HG02870 (cell line): ENCODE results near the gene NEB.
"Not testable (repeated sequence)": the region's sequence is repeated elsewhere in the genome, so short reads cannot be mapped to it uniquely, and the experiment has no call there.

Experiments used
- ATAC-seq: cut with Tn5 transposase; IDR thresholded peaks from one replicate; pipeline ENCODE4 v1.9.1; 2021; ENCODE audit warnings: mild to moderate bottlenecking, moderate library complexity; ENCODE audit not compliant: unreplicated experiment

The NEB gene

DNA sequence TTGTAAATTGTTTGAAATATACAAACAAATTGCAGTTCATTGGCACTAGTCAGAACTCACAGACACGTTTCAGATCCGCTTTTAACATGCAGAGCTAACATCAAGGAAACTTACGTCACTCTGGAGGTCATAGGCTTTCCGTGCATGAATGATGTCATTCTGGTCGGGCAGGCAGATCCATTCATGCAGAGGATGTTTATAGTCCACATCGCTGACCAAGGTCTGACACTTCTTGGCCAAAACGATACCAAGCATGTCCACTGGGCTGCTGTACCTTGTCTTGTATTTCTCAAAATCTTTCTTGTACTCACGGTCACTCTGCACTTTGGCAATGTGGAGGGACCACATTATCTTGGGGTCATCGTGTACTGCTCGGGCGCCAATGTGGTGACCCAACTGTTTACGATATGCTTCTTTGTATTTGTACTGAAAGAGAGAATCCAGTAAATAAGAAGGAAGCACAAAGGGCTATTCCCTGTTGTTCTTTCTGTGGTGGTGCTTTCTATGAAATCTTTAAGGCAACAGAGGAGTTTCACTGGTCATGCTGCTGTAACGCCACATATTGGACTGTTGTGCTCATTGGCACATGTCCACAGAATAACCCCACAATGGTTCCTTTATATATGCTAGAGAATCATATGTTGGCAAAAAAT, 114.8 kb downstream of the NEB start:
- no peak for ATAC-seq

DNA sequence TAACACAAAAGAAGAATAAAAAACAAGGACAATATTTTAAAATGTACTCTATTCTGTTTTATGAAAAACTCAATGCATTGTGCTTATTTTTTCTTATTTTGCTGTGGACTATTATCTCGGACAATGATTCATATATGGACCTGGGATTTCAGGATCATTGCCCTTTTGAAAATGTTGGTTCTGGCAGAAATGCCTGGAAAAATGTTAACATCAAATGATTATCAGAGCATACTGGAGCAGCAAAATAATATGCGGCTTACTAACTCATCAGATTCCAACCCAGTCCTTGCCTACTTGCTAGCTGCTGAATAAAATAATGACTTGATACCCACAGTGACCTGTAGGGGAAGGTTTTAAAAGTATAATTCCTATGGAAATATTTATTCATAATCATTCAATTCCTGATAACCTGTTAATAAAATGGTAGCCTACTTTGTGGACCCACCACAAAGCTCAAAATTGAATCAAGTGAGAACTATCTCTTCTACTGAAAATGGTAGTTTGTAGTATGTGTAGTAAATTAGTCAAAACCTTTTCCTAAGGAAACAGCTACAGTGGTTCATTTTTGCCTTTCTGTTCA, 117.4 kb downstream of the NEB start:
- ATAC-seq: no peak

DNA sequence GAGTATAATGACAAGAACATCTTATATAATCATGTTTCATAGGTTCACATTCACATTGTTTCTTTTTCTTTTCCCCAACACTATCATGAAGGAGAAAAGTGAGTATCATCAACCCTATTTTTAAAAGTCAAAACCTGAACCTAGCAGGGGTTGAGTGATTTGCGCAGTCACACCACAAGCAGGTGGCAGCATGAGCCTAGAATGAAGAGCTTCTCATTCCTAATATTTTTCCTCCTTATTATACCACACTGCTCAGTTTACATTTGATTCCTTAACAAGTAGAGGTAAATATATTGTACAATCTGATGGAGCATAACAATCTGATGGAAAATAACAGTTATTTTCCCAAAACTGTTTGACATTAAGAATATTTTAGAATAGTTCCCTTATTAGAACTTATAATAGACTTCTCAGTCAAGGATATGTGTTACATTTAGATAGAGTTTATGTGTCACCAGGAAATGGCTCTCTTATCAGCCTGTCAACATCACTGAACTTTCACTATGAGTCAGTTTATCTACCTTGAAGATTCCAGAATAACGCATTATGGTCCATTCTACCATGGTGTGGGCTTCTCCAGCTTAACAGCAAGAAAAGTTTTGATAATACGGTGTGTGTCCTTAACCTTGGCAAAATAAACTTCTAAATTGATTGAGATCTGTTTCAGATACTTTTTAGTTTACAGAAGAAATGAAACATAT, 119.5 kb downstream of the NEB start:
- no peak for ATAC-seq

DNA sequence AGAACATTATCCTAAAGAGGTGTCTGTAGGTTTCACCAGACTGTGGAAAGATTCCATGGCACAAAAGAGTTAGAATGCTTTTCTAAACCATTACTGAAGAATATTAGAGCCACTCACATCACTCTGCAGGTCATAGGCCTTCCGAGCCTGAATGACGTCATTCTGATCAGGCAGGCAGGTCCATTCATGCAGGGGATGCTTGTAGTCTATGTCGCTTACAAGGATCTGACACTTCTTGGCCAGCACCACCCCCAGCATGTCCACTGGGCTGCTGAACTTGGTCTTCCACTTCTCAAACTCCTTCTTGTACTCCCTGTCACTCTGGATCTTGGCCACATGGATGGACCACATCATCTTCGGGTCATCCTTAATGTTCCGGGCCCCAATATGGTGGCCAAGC, 120.1 kb downstream of the NEB start:
- ATAC-seq: no peak

DNA sequence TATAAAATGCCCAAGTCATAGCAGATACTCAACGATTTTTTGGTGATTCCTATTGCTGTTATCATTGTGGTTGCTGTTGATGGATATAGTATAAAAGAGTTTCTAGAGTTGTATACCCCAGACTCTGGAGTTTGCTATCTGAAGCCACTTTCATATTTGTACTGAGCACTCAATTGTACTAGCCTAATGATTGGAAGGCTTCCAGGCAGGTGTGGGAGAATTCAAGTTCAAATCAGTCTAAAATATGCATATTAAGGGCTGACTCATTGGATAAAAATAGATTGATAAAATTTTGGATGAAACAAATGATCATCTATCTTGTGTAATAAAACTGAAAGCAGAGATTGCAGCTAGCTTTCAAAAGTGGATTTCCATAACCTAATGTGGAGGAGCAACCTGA, 122.9 kb downstream of the NEB start:
- ATAC-seq: no peak

DNA sequence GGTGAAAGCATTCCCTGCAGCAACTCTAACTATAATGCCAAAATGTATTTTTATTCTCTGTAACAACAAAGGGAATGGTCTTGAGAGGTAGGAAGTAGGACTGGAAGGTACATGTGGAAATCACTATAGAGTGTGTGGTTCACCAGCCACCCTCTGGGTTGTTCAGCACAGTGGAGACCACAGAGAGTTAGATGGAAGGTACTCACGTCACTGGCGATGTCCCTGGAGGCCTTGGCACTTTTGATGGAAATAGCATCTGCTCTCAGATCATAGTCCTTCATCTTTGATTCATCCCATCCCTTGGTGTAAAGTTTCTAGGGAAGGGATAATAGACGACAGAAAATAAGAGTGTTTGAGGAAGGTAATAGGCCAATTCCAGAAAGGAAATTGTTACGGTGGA, 124.0 kb downstream of the NEB start:
- no peak for ATAC-seq

DNA sequence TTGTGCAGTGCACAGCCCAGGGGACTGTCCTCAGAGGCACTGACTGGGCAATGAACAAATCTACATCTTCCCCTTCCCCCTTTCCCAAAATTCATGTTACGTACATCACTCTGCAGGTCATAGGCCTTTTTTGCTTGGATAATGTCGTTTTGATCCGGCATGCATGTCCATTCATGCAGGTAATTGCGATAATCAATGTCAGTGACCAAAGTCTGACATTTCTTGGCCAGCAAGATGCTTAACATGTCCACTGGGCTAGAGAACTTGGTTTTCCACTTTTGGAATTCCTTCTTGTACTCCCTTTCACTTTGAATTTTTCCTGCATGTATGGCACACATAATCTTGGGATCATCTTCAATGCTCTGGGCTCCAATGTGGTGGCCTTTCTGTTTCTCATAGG, 124.6 kb downstream of the NEB start:
- ATAC-seq: no peak

DNA sequence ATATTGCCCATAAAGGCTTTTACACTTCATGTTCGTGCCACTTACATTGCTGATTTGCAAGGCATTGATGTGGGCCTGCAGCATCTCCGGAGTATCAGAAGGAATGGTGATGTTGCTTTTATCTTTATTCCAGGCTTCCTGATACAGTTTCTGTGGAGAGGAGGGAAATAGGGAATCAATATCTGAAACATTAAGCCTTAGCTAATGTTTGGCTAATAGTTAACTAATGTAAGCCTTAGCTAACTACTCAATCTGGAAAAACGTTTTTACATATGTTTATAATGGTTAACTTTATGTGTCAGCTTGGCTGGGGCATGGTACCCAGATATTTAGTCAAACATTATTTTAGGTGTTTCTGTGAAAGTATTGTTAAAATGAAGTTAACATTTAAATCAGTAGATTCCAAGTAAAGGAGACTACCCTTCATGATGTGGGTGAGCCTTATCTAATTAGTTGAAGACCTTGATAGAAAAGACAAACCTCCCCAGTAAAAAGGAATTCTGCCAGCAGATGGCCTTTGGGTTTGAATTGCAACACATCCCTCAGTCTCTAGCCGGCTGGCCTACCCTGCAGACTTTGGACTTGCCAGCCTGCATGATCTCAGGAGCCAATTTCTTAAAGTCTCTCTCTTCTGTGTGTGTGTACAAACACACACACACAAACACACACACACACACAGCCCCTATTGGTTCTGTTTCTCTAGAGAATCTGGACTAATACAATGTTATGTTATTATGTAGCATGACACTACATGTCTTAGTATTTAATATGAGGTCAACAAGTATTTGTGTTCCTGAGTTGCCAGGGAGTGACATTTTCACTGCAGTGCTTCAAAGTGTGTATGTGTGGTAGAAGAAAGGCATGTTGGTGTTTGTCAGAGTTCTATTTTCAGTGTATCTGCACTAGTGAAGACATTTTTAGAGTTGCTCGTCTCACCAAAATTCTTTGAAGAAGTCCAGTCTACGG, 126.5 kb downstream of the NEB start:
- not testable (repeated sequence) for ATAC-seq

DNA sequence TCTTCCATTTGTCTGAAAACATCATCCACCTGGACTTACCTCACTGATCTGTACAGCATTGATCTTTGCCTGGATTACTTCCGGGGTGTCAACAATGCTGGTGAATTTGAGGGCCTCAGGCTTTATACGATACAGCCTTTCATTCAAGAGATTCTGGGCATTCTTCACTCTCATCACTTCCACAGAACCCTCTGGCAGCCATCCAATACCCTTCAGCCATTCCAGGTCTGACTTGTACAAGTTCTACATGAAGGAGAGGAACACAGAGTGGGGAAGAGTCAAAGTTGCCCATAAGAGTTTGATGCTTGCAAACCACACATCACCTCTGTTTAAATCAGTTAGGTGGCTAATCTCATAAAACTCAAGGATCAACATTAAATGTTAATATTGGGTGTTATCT, 130.7 kb downstream of the NEB start:
- ATAC-seq: not testable (repeated sequence)

DNA sequence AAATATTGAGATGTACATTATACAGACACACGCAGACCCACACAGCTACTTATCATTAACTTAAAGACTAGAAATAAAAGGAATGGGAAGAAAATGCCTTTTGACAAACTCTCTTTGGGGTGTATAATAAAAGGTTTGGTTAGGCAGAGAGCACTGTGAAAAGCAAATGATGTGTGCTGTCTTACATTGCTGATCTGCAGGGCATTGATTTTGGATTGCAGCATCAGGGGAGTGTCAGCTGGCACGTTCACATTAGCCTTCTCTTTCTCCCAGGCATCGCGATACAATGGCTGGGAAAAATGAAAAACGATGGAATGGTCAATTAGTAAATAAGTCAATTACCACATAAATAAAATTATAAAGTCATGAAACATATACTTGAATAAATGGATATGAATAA, 131.9 kb downstream of the NEB start:
- not testable (repeated sequence) for ATAC-seq

DNA sequence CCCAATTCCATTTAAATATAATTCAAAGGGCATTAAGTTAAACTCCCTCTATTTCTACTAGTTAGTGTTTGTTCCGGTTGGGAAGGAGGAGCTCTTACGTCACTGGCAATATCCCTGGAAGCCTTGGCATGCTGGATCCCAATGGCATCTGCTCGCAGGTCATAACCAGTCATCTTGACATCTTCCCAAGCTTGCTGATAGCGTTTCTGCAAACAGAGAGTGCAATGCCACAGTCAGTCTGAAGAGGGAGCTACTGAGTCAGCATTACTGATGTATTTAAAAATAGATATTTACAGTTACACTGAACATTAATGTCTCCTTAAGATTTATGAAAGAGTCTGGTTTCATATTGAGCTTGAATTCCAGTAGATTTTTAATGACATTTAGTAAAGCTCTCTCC, 132.5 kb downstream of the NEB start:
- ATAC-seq: not testable (repeated sequence)

DNA sequence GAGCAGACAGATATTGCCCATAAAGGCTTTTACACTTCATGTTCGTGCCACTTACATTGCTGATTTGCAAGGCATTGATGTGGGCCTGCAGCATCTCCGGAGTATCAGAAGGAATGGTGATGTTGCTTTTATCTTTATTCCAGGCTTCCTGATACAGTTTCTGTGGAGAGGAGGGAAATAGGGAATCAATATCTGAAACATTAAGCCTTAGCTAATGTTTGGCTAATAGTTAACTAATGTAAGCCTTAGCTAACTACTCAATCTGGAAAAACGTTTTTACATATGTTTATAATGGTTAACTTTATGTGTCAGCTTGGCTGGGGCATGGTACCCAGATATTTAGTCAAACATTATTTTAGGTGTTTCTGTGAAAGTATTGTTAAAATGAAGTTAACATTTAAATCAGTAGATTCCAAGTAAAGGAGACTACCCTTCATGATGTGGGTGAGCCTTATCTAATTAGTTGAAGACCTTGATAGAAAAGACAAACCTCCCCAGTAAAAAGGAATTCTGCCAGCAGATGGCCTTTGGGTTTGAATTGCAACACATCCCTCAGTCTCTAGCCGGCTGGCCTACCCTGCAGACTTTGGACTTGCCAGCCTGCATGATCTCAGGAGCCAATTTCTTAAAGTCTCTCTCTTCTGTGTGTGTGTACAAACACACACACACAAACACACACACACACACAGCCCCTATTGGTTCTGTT, 137.2 kb downstream of the NEB start:
- ATAC-seq: not testable (repeated sequence)

DNA sequence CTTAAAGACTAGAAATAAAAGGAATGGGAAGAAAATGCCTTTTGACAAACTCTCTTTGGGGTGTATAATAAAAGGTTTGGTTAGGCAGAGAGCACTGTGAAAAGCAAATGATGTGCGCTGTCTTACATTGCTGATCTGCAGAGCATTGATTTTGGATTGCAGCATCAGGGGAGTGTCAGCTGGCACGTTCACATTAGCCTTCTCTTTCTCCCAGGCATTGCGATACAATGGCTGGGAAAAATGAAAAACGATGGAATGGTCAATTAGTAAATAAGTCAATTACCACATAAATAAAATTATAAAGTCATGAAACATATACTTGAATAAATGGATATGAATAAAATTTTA, 142.4 kb downstream of the NEB start:
- ATAC-seq: not testable (repeated sequence)

DNA sequence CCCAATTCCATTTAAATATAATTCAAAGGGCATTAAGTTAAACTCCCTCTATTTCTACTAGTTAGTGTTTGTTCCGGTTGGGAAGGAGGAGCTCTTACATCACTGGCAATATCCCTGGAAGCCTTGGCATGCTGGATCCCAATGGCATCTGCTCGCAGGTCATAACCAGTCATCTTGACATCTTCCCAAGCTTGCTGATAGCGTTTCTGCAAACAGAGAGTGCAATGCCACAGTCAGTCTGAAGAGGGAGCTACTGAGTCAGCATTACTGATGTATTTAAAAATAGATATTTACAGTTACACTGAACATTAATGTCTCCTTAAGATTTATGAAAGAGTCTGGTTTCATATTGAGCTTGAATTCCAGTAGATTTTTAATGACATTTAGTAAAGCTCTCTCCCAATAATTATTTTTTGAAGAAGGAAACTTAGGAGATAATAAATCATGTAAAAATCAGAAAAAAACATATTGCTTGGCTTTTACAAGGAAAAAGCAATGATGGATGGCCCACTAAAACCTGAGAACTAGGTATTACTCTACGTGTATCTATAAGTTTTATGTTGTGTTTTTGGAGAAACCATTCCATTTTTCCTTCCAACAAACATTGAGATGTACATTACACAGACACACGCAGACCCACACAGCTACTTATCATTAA, 142.9 kb downstream of the NEB start:
- ATAC-seq: not testable (repeated sequence)

DNA sequence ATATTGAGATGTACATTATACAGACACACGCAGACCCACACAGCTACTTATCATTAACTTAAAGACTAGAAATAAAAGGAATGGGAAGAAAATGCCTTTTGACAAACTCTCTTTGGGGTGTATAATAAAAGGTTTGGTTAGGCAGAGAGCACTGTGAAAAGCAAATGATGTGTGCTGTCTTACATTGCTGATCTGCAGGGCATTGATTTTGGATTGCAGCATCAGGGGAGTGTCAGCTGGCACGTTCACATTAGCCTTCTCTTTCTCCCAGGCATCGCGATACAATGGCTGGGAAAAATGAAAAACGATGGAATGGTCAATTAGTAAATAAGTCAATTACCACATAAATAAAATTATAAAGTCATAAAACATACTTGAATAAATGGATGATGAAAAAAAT, 153.0 kb downstream of the NEB start:
- not testable (repeated sequence) for ATAC-seq

DNA sequence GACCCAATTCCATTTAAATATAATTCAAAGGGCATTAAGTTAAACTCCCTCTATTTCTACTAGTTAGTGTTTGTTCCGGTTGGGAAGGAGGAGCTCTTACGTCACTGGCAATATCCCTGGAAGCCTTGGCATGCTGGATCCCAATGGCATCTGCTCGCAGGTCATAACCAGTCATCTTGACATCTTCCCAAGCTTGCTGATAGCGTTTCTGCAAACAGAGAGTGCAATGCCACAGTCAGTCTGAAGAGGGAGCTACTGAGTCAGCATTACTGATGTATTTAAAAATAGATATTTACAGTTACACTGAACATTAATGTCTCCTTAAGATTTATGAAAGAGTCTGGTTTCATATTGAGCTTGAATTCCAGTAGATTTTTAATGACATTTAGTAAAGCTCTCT, 153.6 kb downstream of the NEB start:
- peak; percentile 51 for ATAC-seq

DNA sequence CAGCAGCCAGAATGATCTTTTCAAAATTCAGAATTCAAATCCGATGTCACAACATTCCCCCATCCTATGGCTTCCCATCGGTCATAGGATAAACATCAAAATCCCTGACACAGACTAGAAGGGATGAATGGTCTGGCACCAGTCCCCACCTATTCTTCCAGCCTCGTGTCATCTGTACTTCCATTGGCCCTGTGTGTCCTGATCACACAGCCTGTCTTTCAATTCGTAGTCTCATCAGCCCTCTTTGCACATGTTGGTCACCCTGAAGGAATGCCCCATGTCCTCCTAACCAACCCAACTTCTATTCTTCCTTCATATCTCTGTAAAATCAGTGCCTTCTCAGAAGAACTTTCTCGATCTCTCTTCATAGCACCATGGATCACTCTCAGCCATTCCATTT, 157.2 kb downstream of the NEB start:
- no peak for ATAC-seq

DNA sequence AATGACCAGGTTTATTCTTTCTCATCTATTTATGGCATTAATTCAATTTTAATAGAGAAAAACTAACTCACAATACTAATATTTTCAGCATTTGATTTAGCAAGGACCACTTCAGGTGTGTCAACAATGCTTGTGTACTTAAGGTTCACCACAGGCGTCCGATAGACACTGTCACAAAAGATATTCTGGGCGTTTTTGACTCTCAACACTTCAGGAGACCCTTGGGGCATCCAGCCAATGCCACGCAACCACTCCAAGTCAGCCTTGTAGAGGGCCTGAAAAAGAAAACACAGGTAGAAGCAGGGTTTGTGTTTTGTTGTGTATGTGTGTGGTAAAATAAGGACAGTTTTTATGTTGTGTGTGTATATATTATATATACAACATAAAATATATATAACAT, 158.2 kb downstream of the NEB start:
- no peak for ATAC-seq

DNA sequence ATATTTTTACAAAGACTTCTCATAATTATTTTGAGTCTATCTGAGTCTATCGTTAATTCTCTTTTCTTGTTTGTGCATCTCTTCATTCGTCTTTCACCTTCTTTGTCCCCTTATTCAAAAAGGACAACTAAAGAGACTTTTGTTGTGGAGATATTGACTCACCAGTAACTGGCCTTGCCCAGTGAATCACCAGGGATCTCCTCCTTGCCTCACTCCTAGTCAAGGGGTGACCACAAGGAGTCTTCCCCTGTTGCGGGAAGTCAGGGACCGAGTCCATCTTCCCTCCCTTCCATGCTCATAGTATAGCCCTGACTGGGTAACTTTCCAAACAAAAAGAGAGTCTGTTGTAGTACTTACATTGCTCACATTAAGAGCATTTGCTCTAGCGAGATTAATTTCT, 158.9 kb downstream of the NEB start:
- no peak for ATAC-seq

DNA sequence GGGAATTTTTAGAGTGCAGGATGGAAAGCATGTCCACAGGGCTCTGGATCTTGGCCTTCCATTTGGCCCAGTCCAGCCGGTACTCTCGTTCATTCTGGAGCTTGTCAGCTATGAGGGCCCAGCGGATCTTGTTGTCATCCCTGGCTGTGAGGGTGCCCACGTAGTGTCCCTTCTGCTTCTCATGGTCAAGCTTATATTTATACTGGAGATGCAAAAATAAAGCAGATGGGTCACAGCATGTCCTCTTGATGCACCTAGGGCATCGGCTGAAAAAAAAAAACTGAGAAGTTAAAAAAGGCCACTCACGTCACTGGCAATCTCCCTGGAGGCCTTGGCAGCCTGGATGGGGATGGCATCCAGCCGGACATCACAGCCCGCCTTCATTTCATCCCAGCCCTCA, 164.1 kb downstream of the NEB start:
- ATAC-seq: no peak
